ENCODE data around the gene NELFE.

Gene NELFE

GRCh38 chr6:31947070-31947675, 11.6 kb downstream of the NELFE start:
- Histone ChIP-seq H3K9ac (ENCODE audit: low read length) (no peak overlapping the region), H3K4me1 (ENCODE audit: low read length) (peaks cover 3% of the 10 kb centered on the region; the same call in 1 of the 2 replicates), H3F3A (ENCODE audit: insufficient read depth, low read length) (no peaks in the 10 kb centered on the region), H3K9me2 (replicated peaks; ENCODE audit: insufficient read depth, low read length) (no peaks in the 10 kb centered on the region), H3K36me3 (replicated peaks; ENCODE audit: insufficient read depth, low read length) (no peaks in the 10 kb centered on the region), H3K9me3 (replicated peaks; ENCODE audit: insufficient read depth, low read length) (no peaks in the 10 kb centered on the region), H2AFZ (ENCODE audit: low read length) (no peak overlapping the region), H4K20me1 (ENCODE audit: insufficient read depth, low read length) (no peaks in the 10 kb centered on the region), H3K27me3 (replicated peaks; ENCODE audit: insufficient read depth, low read length) (peaks cover 35% of the 10 kb centered on the region), H3K79me2 (ENCODE audit: low read length) (no peaks in the 10 kb centered on the region), H3K4me3 (ENCODE audit: low read length) (no peak overlapping the region), H3K4me2 (ENCODE audit: low read depth, low read length) (no peak overlapping the region), H3K27ac (ENCODE audit: low read length) (no peak overlapping the region)
- DNase-seq, result no peak
- TF ChIP-seq EZH2 (optimal IDR thresholded peaks at IDR 0.05; ENCODE audit: low read depth, low read length), result no peak
- no peak for TF ChIP-seq CTCF (IDR thresholded peaks at IDR 0.05; ENCODE audit: low read length)
- no peak for TF ChIP-seq EZH2phosphoT487 (IDR thresholded peaks at IDR 0.05; ENCODE audit: low read length)

- Histone ChIP-seq H3K4me2 (ENCODE audit: low read depth, low read length) (no peak overlapping the region), H3K9ac (ENCODE audit: low read length) (no peak overlapping the region), H3K9me3 (replicated peaks; ENCODE audit: insufficient read depth, low read length) (no peaks in the 10 kb centered on the region), H3K4me3 (ENCODE audit: low read length) (no peak overlapping the region), H4K20me1 (ENCODE audit: insufficient read depth, low read length) (no peaks in the 10 kb centered on the region), H3K27me3 (replicated peaks; ENCODE audit: insufficient read depth, low read length) (peaks cover 35% of the 10 kb centered on the region), H2AFZ (ENCODE audit: low read length) (no peak overlapping the region), H3F3A (ENCODE audit: insufficient read depth, low read length) (no peaks in the 10 kb centered on the region), H3K9me2 (replicated peaks; ENCODE audit: insufficient read depth, low read length) (no peaks in the 10 kb centered on the region), H3K36me3 (replicated peaks; ENCODE audit: insufficient read depth, low read length) (no peaks in the 10 kb centered on the region), H3K4me1 (ENCODE audit: low read length) (peaks cover 4% of the 10 kb centered on the region; the same call in 1 of the 2 replicates), H3K27ac (ENCODE audit: low read length) (no peak overlapping the region), H3K79me2 (ENCODE audit: low read length) (no peaks in the 10 kb centered on the region)
- no peak for TF ChIP-seq EZH2 (optimal IDR thresholded peaks at IDR 0.05; ENCODE audit: low read depth, low read length)
- no peak for TF ChIP-seq EZH2phosphoT487 (IDR thresholded peaks at IDR 0.05; ENCODE audit: low read length)
- TF ChIP-seq CTCF (IDR thresholded peaks at IDR 0.05; ENCODE audit: low read length), result no peak
- DNase-seq, result no peak
Observed at GRCh38 chr6:31946370-31946885, 12.3 kb downstream of the NELFE start.

- no peaks in the 10 kb centered on the region for H3K79me2 ChIP-seq (ENCODE audit: low read length)
- DNase-seq, result no peak
- H3K4me1 ChIP-seq (ENCODE audit: low read length), result peaks cover 4% of the 10 kb centered on the region; the same call in 1 of the 2 replicates
- H3K9me3 ChIP-seq (replicated peaks; ENCODE audit: insufficient read depth, low read length), result no peaks in the 10 kb centered on the region
- no peaks in the 10 kb centered on the region for H4K20me1 ChIP-seq (ENCODE audit: insufficient read depth, low read length)
- TF ChIP-seq CTCF (IDR thresholded peaks at IDR 0.05; ENCODE audit: low read length) (no peak), EZH2 (optimal IDR thresholded peaks at IDR 0.05; ENCODE audit: low read depth, low read length) (no peak), EZH2phosphoT487 (IDR thresholded peaks at IDR 0.05; ENCODE audit: low read length) (no peak)
- H3K4me2 ChIP-seq (ENCODE audit: low read depth, low read length), result no peak within 1 kb of the TSS
- peaks cover 35% of the 10 kb centered on the region for H3K27me3 ChIP-seq (replicated peaks; ENCODE audit: insufficient read depth, low read length)
- H3K36me3 ChIP-seq (replicated peaks; ENCODE audit: insufficient read depth, low read length), result no peaks in the 10 kb centered on the region
- no peaks in the 10 kb centered on the region for H3F3A ChIP-seq (ENCODE audit: insufficient read depth, low read length)
- H3K9me2 ChIP-seq (replicated peaks; ENCODE audit: insufficient read depth, low read length), result no peaks in the 10 kb centered on the region
- H3K27ac ChIP-seq (ENCODE audit: low read length), result no peak within 1 kb of the TSS
- no peak within 1 kb of the TSS for H3K9ac ChIP-seq (ENCODE audit: low read length)
- H2AFZ ChIP-seq (ENCODE audit: low read length), result no peak within 1 kb of the TSS
- H3K4me3 ChIP-seq (ENCODE audit: low read length), result no peak within 1 kb of the TSS
Observed at GRCh38 chr6:31945507-31946369, 13.0 kb downstream of the NELFE start, which contains the start of gene CFB. Gene CFB (plus strand): TSS chr6:31946095. CDS start chr6:31946222, 127 bp downstream.

All from MM.1S (cell line).